Measurements from ENCODE around the gene TKT. TPM values are rescaled to one million over a fixed set of nuclear protein-coding genes. Genes with fewer than 3 reads are reported as not detected.
"Not testable (repeated sequence)": the region's sequence is repeated elsewhere in the genome, so short reads cannot be mapped to it uniquely, and the experiment has no call there.

Gene TKT
- polyA plus RNA-seq (2013, experiment 1 of 4), result 481 TPM
- polyA plus RNA-seq (2013, experiment 2 of 4), result 454 TPM
- polyA plus RNA-seq (2013, experiment 3 of 4), result 411 TPM
- polyA plus RNA-seq (2013, experiment 4 of 4), result 424 TPM

- 14% methylated on average over 66 of the region's 66 CpGs for WGBS, 2 experiments
- Histone ChIP-seq H3K9me3 (ENCODE audit: control insufficient read depth, low read length) (no peaks in the 10 kb centered on the region), H3K36me3 (ENCODE audit: control insufficient read depth, insufficient read depth, low read length) (no peaks in the 10 kb centered on the region), H3K27me3 (ENCODE audit: control insufficient read depth, insufficient read depth, low read length, poor library complexity, severe bottlenecking) (no peaks in the 10 kb centered on the region), H3K27ac (ENCODE audit: insufficient read depth, low read depth, low read length, poor library complexity, severe bottlenecking) (peak within 1 kb of the TSS; percentile 85), H3K4me3 (ENCODE audit: insufficient read depth, low read depth, low read length) (peak within 1 kb of the TSS; percentile 97), H3K4me1 (ENCODE audit: control insufficient read depth, insufficient read depth, low read length) (peaks cover 30% of the 10 kb centered on the region)
Observed at GRCh38 chr3:53255775-53256703, at the start of gene TKT. Gene TKT, minus strand, starts transcription at chr3:53256022. Its CDS starts 80 bp downstream, at chr3:53255942.

GRCh38 chr3:53303957-53304356, 48.1 kb upstream of the TKT start:
- Histone ChIP-seq H3K4me1 (ENCODE audit: control insufficient read depth, insufficient read depth, low read length) (no peaks in the 10 kb centered on the region), H3K36me3 (ENCODE audit: control insufficient read depth, insufficient read depth, low read length) (peaks cover 7% of the 10 kb centered on the region), H3K27ac (ENCODE audit: insufficient read depth, low read depth, low read length, poor library complexity, severe bottlenecking) (no peak overlapping the region), H3K27me3 (ENCODE audit: control insufficient read depth, insufficient read depth, low read length, poor library complexity, severe bottlenecking) (no peaks in the 10 kb centered on the region), H3K4me3 (ENCODE audit: insufficient read depth, low read depth, low read length) (no peak overlapping the region), H3K9me3 (ENCODE audit: control insufficient read depth, low read length) (no peaks in the 10 kb centered on the region)
- WGBS, 2 experiments, result 94 to 96% methylated on average over 3 of the region's 3 CpGs

- Histone ChIP-seq H3K4me1 (ENCODE audit: control insufficient read depth, insufficient read depth, low read length) (no peaks in the 10 kb centered on the region), H3K36me3 (ENCODE audit: control insufficient read depth, insufficient read depth, low read length) (peaks cover 3% of the 10 kb centered on the region), H3K9me3 (ENCODE audit: control insufficient read depth, low read length) (no peaks in the 10 kb centered on the region), H3K27me3 (ENCODE audit: control insufficient read depth, insufficient read depth, low read length, poor library complexity, severe bottlenecking) (no peaks in the 10 kb centered on the region), H3K4me3 (ENCODE audit: insufficient read depth, low read depth, low read length) (no peak overlapping the region), H3K27ac (ENCODE audit: insufficient read depth, low read depth, low read length, poor library complexity, severe bottlenecking) (no peak overlapping the region)
- WGBS, 2 experiments, result 95% methylated on average over 3 of the region's 3 CpGs
Observed at GRCh38 chr3:53303549-53303948, 47.7 kb upstream of the TKT start.

- Histone ChIP-seq H3K27ac (ENCODE audit: insufficient read depth, low read depth, low read length, poor library complexity, severe bottlenecking) (no peak overlapping the region), H3K4me1 (ENCODE audit: control insufficient read depth, insufficient read depth, low read length) (no peaks in the 10 kb centered on the region), H3K27me3 (ENCODE audit: control insufficient read depth, insufficient read depth, low read length, poor library complexity, severe bottlenecking) (no peaks in the 10 kb centered on the region), H3K4me3 (ENCODE audit: insufficient read depth, low read depth, low read length) (no peak overlapping the region), H3K9me3 (ENCODE audit: control insufficient read depth, low read length) (no peaks in the 10 kb centered on the region), H3K36me3 (ENCODE audit: control insufficient read depth, insufficient read depth, low read length) (no peaks in the 10 kb centered on the region)
- 94 to 97% methylated on average over 2 to 3 of the region's 3 CpGs for WGBS, 2 experiments
Observed at GRCh38 chr3:53300826-53301225, 45.0 kb upstream of the TKT start.

GRCh38 chr3:53299611-53300023, 43.8 kb upstream of the TKT start:
- H3K4me1 ChIP-seq (ENCODE audit: control insufficient read depth, insufficient read depth, low read length); H3K27me3 ChIP-seq (ENCODE audit: control insufficient read depth, insufficient read depth, low read length, poor library complexity, severe bottlenecking); H3K9me3 ChIP-seq (ENCODE audit: control insufficient read depth, low read length); H3K27ac ChIP-seq (ENCODE audit: insufficient read depth, low read depth, low read length, poor library complexity, severe bottlenecking); H3K36me3 ChIP-seq (ENCODE audit: control insufficient read depth, insufficient read depth, low read length); H3K4me3 ChIP-seq (ENCODE audit: insufficient read depth, low read depth, low read length): not testable (repeated sequence)
- 61 to 72% methylated on average over 5 of the region's 5 CpGs for WGBS, 2 experiments

- Histone ChIP-seq H3K9me3 (ENCODE audit: control insufficient read depth, low read length) (no peaks in the 10 kb centered on the region), H3K27me3 (ENCODE audit: control insufficient read depth, insufficient read depth, low read length, poor library complexity, severe bottlenecking) (no peaks in the 10 kb centered on the region), H3K27ac (ENCODE audit: insufficient read depth, low read depth, low read length, poor library complexity, severe bottlenecking) (no peak overlapping the region), H3K4me1 (ENCODE audit: control insufficient read depth, insufficient read depth, low read length) (no peaks in the 10 kb centered on the region), H3K4me3 (ENCODE audit: insufficient read depth, low read depth, low read length) (no peak overlapping the region), H3K36me3 (ENCODE audit: control insufficient read depth, insufficient read depth, low read length) (peaks cover 5% of the 10 kb centered on the region)
- WGBS, 2 experiments, result 80 to 100% methylated on average over 1 of the region's 1 CpG
Observed at GRCh38 chr3:53295410-53295809, 39.6 kb upstream of the TKT start.

- no peaks in the 10 kb centered on the region for H3K4me1 ChIP-seq (ENCODE audit: control insufficient read depth, insufficient read depth, low read length)
- H3K27ac ChIP-seq (ENCODE audit: insufficient read depth, low read depth, low read length, poor library complexity, severe bottlenecking), result no peak overlapping the region
- no peaks in the 10 kb centered on the region for H3K9me3 ChIP-seq (ENCODE audit: control insufficient read depth, low read length)
- no peaks in the 10 kb centered on the region for H3K27me3 ChIP-seq (ENCODE audit: control insufficient read depth, insufficient read depth, low read length, poor library complexity, severe bottlenecking)
- no peak overlapping the region for H3K4me3 ChIP-seq (ENCODE audit: insufficient read depth, low read depth, low read length)
- peaks cover 5% of the 10 kb centered on the region for H3K36me3 ChIP-seq (ENCODE audit: control insufficient read depth, insufficient read depth, low read length)
- WGBS, 2 experiments, result 88% methylated on average over 8 of the region's 8 CpGs
Observed at GRCh38 chr3:53293867-53294266, 38.0 kb upstream of the TKT start.

- Histone ChIP-seq H3K4me1 (ENCODE audit: control insufficient read depth, insufficient read depth, low read length) (peaks cover 20% of the 10 kb centered on the region), H3K27ac (ENCODE audit: insufficient read depth, low read depth, low read length, poor library complexity, severe bottlenecking) (no peak overlapping the region), H3K4me3 (ENCODE audit: insufficient read depth, low read depth, low read length) (no peak overlapping the region), H3K36me3 (ENCODE audit: control insufficient read depth, insufficient read depth, low read length) (peaks cover 9% of the 10 kb centered on the region), H3K9me3 (ENCODE audit: control insufficient read depth, low read length) (no peaks in the 10 kb centered on the region), H3K27me3 (ENCODE audit: control insufficient read depth, insufficient read depth, low read length, poor library complexity, severe bottlenecking) (no peaks in the 10 kb centered on the region)
- WGBS, 2 experiments, result 52 to 59% methylated on average over 3 to 4 of the region's 4 CpGs
Observed at GRCh38 chr3:53288214-53288613, 32.4 kb upstream of the TKT start.

- H3K4me1 ChIP-seq (ENCODE audit: control insufficient read depth, insufficient read depth, low read length), result peaks cover 20% of the 10 kb centered on the region
- 4 to 5% methylated on average over 4 of the region's 4 CpGs for WGBS, 2 experiments
- no peak overlapping the region for H3K4me3 ChIP-seq (ENCODE audit: insufficient read depth, low read depth, low read length)
Observed at GRCh38 chr3:53287131-53287629, 31.4 kb upstream of the TKT start.

GRCh38 chr3:53286727-53287126, 30.9 kb upstream of the TKT start:
- Histone ChIP-seq H3K36me3 (ENCODE audit: control insufficient read depth, insufficient read depth, low read length) (peaks cover 4% of the 10 kb centered on the region), H3K27me3 (ENCODE audit: control insufficient read depth, insufficient read depth, low read length, poor library complexity, severe bottlenecking) (no peaks in the 10 kb centered on the region), H3K4me1 (ENCODE audit: control insufficient read depth, insufficient read depth, low read length) (peaks cover 20% of the 10 kb centered on the region), H3K27ac (ENCODE audit: insufficient read depth, low read depth, low read length, poor library complexity, severe bottlenecking) (peak overlapping the region; percentile 52), H3K9me3 (ENCODE audit: control insufficient read depth, low read length) (no peaks in the 10 kb centered on the region), H3K4me3 (ENCODE audit: insufficient read depth, low read depth, low read length) (no peak overlapping the region)
- WGBS, 2 experiments, result 3 to 6% methylated on average over 1 of the region's 1 CpG

More at GRCh38 chr3:53287131-53287629, 31.4 kb upstream of the TKT start:
- peak overlapping the region; percentile 58 for H3K27ac ChIP-seq (ENCODE audit: insufficient read depth, low read depth, low read length, poor library complexity, severe bottlenecking)
- H3K9me3 ChIP-seq (ENCODE audit: control insufficient read depth, low read length), result no peaks in the 10 kb centered on the region
- H3K27me3 ChIP-seq (ENCODE audit: control insufficient read depth, insufficient read depth, low read length, poor library complexity, severe bottlenecking), result no peaks in the 10 kb centered on the region
- peaks cover 6% of the 10 kb centered on the region for H3K36me3 ChIP-seq (ENCODE audit: control insufficient read depth, insufficient read depth, low read length)
